ENCODE data around the gene ACSM4. TPM values are rescaled to one million over a fixed set of nuclear protein-coding genes. Genes with fewer than 3 reads are reported as not detected.
"Not testable (repeated sequence)": the region's sequence is repeated elsewhere in the genome, so short reads cannot be mapped to it uniquely, and the experiment has no call there.

ACSM4 gene
- total and polyA plus RNA-seq, 2 of the 13 experiments (the other 11 are each of a cell fraction or from before 2014, with no cell fraction given): not detected

DNA sequence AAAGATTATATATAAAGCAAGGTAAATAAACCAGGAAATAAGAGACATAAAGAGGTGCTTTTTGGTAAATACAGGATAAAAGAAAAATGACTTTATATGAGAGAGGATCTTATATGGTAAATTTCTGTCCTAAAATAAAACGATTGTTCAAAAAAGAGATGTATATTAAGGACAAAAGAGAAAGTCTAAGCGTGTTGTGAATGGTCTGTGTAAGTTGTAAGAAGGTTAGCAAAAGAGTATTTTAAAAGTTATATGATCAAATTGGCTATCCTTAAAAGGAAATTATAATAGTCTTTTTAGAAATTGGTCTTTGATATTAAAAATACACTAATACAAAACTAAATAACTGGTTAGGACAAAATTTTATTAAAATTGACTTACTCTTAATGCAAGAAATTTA lies 14.1 kb upstream of the ACSM4 start:
- Histone ChIP-seq H3K27ac (ENCODE audit: extremely low read length, insufficient read depth, low read length) (no peak overlapping the region), H3K4me2 (ENCODE audit: low read depth, low read length) (no peak overlapping the region), H3K4me3 (replicated peaks in 1 of 3; ENCODE audit: insufficient read depth in 1 of 3, low read depth in 2 of 3, low read length in 3 of 3) (no peak overlapping the region), H3K79me2 (ENCODE audit: insufficient read depth, low read length) (no peaks in the 10 kb centered on the region), H2AFZ (ENCODE audit: low read length) (no peak overlapping the region), H3K9me3 (ENCODE audit: low read length) (peaks cover 14% of the 10 kb centered on the region; the same call in 1 of the 2 replicates), H3K36me3 (replicated peaks in 1 of 2; ENCODE audit: control insufficient read depth in 1 of 2, insufficient read depth in 2 of 2, low read length in 2 of 2) (no peaks in the 10 kb centered on the region), H4K20me1 (ENCODE audit: insufficient read depth, low read length) (no peaks in the 10 kb centered on the region), H3K9ac (ENCODE audit: insufficient read depth, low read depth, low read length) (no peak overlapping the region), H3K4me1 (ENCODE audit: insufficient read depth, low read length) (no peaks in the 10 kb centered on the region), H3K27me3 (ENCODE audit: control insufficient read depth in 1 of 2, insufficient read depth in 2 of 2, low read length in 2 of 2) (no peaks in the 10 kb centered on the region)
- BruUV-seq (replicated peaks): no TSS peak
- in situ Hi-C loops (cut with HindIII; ENCODE audit: extremely low pct_ligation_motif_present, low pct_unique_long_range_greater_than_20kb) (no loop called here), intact Hi-C loops (cut with micrococcal nuclease; ENCODE audit: unreplicated experiment) (no loop called here)
- ATAC-seq (no peak), DNase-seq (ENCODE audit: low spot score) (no peak), FAIRE-seq (no peak)
- TF ChIP-seq ZNF558 (CRISPR knock-in tag; IDR thresholded peaks at IDR 0.05; ENCODE audit: borderline replicate concordance) (no peak), ZSCAN12 (CRISPR knock-in tag; IDR thresholded peaks at IDR 0.05) (no peak), JUN (CRISPR knock-in tag; IDR thresholded peaks at IDR 0.05) (no peak), NFYC (CRISPR knock-in tag; IDR thresholded peaks at IDR 0.05) (no peak), ZNF75D (CRISPR knock-in tag; IDR thresholded peaks at IDR 0.05; ENCODE audit: borderline replicate concordance) (no peak), FOSL2 (CRISPR knock-in tag; IDR thresholded peaks at IDR 0.05) (no peak), ZNF7 (CRISPR knock-in tag; IDR thresholded peaks at IDR 0.05) (no peak), ZNF577 (CRISPR knock-in tag; IDR thresholded peaks at IDR 0.05; ENCODE audit: borderline replicate concordance, low read depth) (no peak), RELA (CRISPR knock-in tag; IDR thresholded peaks at IDR 0.05) (no peak)
- TF ChIP-seq, protein P1, sequence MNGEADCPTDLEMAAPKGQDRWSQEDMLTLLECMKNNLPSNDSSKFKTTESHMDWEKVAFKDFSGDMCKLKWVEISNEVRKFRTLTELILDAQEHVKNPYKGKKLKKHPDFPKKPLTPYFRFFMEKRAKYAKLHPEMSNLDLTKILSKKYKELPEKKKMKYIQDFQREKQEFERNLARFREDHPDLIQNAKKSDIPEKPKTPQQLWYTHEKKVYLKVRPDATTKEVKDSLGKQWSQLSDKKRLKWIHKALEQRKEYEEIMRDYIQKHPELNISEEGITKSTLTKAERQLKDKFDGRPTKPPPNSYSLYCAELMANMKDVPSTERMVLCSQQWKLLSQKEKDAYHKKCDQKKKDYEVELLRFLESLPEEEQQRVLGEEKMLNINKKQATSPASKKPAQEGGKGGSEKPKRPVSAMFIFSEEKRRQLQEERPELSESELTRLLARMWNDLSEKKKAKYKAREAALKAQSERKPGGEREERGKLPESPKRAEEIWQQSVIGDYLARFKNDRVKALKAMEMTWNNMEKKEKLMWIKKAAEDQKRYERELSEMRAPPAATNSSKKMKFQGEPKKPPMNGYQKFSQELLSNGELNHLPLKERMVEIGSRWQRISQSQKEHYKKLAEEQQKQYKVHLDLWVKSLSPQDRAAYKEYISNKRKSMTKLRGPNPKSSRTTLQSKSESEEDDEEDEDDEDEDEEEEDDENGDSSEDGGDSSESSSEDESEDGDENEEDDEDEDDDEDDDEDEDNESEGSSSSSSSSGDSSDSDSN (CRISPR knock-in tag; IDR thresholded peaks at IDR 0.05): no peak
- TF ChIP-seq, protein P2, sequence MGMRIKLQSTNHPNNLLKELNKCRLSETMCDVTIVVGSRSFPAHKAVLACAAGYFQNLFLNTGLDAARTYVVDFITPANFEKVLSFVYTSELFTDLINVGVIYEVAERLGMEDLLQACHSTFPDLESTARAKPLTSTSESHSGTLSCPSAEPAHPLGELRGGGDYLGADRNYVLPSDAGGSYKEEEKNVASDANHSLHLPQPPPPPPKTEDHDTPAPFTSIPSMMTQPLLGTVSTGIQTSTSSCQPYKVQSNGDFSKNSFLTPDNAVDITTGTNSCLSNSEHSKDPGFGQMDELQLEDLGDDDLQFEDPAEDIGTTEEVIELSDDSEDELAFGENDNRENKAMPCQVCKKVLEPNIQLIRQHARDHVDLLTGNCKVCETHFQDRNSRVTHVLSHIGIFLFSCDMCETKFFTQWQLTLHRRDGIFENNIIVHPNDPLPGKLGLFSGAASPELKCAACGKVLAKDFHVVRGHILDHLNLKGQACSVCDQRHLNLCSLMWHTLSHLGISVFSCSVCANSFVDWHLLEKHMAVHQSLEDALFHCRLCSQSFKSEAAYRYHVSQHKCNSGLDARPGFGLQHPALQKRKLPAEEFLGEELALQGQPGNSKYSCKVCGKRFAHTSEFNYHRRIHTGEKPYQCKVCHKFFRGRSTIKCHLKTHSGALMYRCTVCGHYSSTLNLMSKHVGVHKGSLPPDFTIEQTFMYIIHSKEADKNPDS (CRISPR knock-in tag; IDR thresholded peaks at IDR 0.05): no peak
- CTCF ChIA-PET (ENCODE audit: low intra/inter-chr PET ratio, low total read pairs): no interaction called here
- POLR2A ChIA-PET: no interaction called here
- WGBS (ENCODE audit: low lambda C conversion rate): 2% methylated on average over 2 of the region's 2 CpGs

DNA sequence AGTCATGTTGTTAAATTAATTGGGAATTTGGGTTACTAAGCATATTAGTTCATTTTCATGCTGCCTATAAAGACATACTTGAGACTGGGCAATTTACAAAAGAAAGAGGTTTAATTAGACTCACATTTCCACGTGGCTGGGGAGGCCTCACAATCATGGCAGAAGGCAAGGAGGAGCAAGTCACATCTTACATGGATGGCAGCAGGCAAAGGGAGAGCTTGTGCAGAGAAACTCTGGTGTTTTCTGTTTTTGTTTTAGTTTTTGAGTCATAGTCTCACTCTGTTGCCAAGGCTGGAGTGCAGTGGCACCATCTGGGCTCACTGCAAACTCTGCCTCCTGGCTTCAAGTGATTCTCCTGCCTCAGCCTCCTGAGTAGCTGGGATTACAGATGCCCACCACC lies 13.3 kb upstream of the ACSM4 start:
- FAIRE-seq; H3K36me3 ChIP-seq (replicated peaks in 1 of 2; ENCODE audit: control insufficient read depth in 1 of 2, insufficient read depth in 2 of 2, low read length in 2 of 2); H3K27me3 ChIP-seq (ENCODE audit: control insufficient read depth in 1 of 2, insufficient read depth in 2 of 2, low read length in 2 of 2); H2AFZ ChIP-seq (ENCODE audit: low read length); CTCF ChIA-PET (ENCODE audit: low intra/inter-chr PET ratio, low total read pairs); H3K27ac ChIP-seq (ENCODE audit: extremely low read length, insufficient read depth, low read length); DNase-seq (ENCODE audit: low spot score); BruUV-seq (replicated peaks); ATAC-seq; H3K4me3 ChIP-seq (replicated peaks in 1 of 3; ENCODE audit: insufficient read depth in 1 of 3, low read depth in 2 of 3, low read length in 3 of 3); in situ Hi-C loops (cut with HindIII; ENCODE audit: extremely low pct_ligation_motif_present, low pct_unique_long_range_greater_than_20kb); H3K4me1 ChIP-seq (ENCODE audit: insufficient read depth, low read length); intact Hi-C loops (cut with micrococcal nuclease; ENCODE audit: unreplicated experiment); H3K9ac ChIP-seq (ENCODE audit: insufficient read depth, low read depth, low read length); H4K20me1 ChIP-seq (ENCODE audit: insufficient read depth, low read length); POLR2A ChIA-PET; H3K79me2 ChIP-seq (ENCODE audit: insufficient read depth, low read length); H3K4me2 ChIP-seq (ENCODE audit: low read depth, low read length): not testable (repeated sequence)
- H3K9me3 ChIP-seq (ENCODE audit: low read length): peaks cover 14% of the 10 kb centered on the region; the same call in 1 of the 2 replicates
- 0% methylated on average over 1 of the region's 1 CpG for WGBS (ENCODE audit: low lambda C conversion rate)

Measured in HepG2 (cell line).